Erythroblast (primary cell): Measurements from ENCODE around the gene UBE3D.

Source experiments
- GATA1 ChIP-seq: IDR thresholded peaks from 2 replicates; pipeline ENCODE4 v1.6.1; 2011; ENCODE audit warnings: low read depth, mild to moderate bottlenecking, control low read depth, low read length, moderate library complexity
- POLR2A ChIP-seq: IDR thresholded peaks from 2 replicates; pipeline ENCODE4 v1.6.1; 2011; ENCODE audit warnings: mild to moderate bottlenecking, low read length

- TF ChIP-seq POLR2A (no peak), GATA1 (no peak)
These were observed 144.4 kb downstream of the UBE3D start for GRCh38 chr6:82921258-82921657.
